RCC 7860 (cell line): ENCODE data around the gene AKAP10.
A peak's percentile ranks its signal among the peaks of the same experiment; 100 is the strongest.
"Not testable (repeated sequence)": the region's sequence is repeated elsewhere in the genome, so short reads cannot be mapped to it uniquely, and the experiment has no call there.

Source experiments
- DNase-seq: peaks from one replicate; pipeline ENCODE4 v3.0.0-alpha.2; 2015; ENCODE audit warnings: low spot score
- FAIRE-seq: peaks from 2 replicates; lab custom pipeline; 2012; peaks lifted over from hg19 to GRCh38; lab: Jason Lieb, UNC

AKAP10 gene

DNA sequence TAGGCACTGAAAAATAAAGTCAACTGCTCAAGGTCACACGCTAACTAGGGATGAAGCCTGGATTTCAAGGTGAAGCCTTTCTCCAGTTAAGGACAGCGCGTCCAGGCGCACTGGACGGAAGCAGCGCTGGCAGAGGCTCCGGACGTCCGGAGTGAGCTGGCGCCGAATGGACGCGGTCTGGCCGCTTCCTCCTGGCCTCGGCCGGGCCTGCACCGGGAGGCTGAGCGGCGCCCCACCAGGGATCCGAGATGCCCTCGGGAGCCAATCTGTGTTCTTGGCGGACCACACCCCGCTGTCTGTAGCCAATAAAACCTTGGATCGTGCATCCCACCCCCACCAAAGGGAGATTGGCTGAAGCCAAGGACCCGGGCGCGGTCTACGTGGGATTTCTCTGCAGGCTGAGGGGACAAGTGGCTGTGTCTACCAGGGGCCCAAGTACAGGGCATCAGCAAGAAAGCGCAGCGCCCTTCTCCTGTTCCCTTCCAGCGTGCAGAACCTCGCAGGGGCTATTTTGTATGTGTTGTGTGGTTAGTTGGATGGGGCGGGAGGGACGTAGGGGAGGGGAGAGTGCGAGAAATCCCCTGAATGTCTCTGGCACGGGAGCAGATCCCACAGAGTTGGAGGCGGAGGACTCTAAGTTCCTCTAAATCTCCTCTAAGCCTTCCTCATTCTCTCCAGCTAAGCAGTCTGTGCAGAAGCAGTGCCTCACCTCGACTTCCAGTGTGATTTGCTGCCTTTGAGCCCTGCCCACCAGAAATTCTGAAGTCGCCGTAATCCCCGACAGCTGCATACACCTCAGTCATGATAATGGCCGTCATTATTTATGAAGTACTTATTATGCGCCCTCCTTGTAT lies 2.5 kb upstream of the AKAP10 start:
- DNase-seq: no peak

DNA sequence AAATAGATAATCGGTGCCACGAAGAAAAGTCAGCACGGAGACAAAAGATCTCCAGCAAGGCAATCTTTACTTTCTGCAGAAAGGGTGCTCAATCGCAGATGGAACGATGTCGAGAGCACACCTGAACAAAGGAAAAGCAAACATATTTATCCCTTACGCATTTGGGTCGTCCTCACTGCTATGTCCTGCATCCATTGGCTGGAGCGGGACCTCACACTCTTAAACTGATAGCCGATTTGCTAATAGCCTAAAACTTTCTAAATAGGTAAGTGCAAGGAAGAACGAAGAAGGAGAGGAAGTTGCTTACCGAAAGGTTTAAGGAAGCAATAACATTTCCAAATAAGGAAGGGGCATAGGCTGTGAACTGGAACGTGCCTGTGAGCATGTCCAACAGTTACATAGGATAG lies 1.2 kb upstream of the AKAP10 start:
- DNase-seq: no peak
- FAIRE-seq: no peak

More for the DNA sequence above, 2.5 kb upstream of the AKAP10 start:
- no peak for FAIRE-seq

DNA sequence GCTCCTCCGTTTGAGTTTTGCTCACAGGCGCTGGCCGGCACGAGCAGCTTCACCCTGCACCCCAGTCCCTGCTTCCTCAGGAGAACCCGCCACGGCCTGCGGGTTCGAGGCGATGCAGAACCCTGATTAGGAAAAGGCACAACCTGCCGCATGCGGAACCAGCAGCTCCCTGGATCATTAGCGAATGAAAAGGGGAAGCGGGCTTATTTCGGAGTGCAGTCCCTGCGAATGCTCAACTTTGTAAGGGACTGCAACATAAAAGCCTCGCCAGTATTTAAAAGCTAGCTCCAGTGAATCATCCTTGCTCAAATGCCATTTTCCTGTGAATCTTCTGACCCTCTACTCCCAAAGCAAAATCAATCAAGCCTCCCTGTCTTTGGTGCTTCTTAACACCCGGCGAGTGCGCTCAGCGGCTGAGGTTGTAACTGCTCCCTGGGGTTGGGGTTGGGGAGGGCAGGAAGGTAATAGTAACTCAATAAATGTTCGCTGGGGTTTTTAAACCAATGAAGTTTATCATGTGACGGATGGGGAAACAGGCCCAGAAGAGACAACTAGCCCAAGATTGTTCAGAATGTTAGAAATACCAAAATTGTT lies 678 bp upstream of the AKAP10 start:
- FAIRE-seq (no peak), DNase-seq (no peak)

DNA sequence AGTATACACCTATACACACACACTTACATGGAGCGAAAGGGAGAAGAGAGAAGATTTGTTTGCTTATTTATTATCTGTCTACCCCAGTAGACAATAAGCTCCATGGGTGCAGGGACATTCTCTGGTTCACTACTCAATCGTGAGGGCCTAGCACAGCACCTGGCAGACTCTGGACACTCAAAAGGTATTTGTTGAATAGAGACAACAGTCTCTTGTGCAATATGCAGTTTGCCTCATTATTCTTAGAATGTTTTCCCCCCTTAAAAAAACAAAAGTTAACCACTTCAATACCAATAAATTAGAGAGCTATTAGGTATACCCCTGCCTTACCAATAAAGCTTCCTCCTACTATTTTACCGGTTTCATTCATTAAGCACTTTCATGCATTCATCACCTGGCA lies 2.0 kb downstream of the AKAP10 start:
- FAIRE-seq: no peak

DNA sequence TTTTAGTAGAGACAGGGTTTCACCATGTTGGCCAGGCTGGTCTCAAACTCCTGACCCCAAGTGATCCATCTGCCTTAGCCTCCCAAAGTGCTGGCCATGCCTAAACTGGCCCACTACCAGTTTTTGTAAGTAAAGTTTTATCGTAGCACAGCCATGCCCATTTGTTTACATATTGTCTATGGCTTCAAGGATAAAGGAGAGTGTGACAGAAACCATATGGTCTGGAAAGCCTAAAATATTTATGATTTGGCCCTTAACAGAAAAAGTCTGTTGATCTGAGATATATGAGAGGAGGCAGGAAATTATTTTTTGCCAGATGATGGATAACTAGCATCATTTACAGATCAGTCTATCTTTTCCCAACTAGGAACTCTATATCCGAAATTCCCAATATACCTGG lies 4.5 kb downstream of the AKAP10 start:
- DNase-seq: no peak
- FAIRE-seq: no peak

More for the DNA sequence above, 2.0 kb downstream of the AKAP10 start:
- DNase-seq: no peak

DNA sequence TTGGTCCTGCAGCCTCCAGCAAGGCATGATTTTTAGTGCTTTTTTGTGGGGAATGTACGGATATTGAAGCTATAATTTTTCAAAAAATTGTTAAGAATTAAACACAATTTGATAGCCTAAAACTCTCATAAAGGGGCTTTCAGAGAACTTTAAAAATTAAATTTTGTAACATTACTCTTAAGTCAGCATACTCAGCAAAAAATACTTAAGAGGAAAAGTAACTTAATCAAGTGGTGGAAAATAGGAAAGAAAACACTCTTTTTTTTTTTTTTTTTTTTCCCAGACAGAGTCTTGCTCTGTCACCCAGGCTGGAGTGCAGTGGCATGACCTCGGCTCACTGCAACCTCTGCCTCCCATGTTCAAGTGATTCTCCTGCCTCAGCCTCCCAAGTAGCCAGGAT lies 14.7 kb downstream of the AKAP10 start:
- FAIRE-seq, DNase-seq: not testable (repeated sequence)

DNA sequence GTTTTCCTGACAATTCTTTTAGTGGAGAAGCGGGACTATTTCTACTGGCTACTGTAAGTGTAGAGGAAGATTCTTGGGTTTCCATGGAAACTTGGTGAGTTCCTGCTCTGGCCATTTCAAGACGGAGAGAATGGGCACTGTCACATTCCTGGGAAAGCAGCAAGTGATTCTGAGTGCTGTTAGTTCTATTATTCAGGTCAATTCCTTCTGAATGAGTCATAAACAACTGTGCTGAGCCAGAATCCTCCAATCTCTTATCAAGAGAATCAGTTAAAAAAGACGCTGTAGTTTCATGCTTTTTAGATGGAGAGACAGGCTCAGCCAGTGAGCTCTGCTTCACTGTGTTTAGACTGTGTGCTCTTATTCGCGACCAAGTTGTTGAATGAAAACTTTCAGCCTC lies 19.6 kb downstream of the AKAP10 start:
- DNase-seq (peak; percentile 95), FAIRE-seq (peak; percentile 94)

DNA sequence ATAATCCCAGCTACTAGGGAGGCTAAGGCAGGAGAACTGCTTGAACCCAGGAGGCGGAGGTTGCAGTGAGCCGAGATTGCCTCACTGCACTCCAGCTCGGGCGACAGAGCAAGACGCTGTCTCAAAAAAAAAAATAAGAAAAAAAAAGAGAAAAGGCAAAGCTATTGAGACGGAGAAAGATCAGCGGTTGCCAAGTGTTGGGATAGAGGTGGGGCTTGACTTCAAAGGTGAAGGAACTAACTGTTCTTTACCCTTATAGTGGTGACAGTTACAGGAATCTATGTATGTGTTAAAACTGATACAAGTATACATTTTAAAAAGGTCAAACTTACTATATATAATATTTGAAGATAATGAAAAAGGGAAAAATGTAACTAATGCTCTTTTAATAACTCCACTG lies 22.5 kb downstream of the AKAP10 start:
- FAIRE-seq: no peak
- no peak for DNase-seq

DNA sequence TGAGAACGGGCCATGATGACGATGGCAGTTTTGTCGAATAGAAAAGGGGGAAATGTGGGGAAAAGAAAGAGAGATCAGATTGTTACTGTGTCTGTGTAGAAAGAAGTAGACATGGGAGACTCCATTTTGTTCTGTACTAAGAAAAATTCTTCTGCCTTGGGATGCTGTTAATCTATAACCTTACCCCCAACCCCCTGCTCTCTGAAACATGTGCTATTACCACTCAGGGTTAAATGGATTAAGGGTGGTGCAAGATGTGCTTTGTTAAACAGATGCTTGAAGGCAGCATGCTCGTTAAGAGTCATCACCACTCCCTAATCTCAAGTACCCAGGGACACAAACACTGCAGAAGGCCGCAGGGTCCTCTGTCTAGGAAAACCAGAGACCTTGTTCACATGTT lies 26.2 kb downstream of the AKAP10 start:
- DNase-seq, FAIRE-seq: not testable (repeated sequence)

DNA sequence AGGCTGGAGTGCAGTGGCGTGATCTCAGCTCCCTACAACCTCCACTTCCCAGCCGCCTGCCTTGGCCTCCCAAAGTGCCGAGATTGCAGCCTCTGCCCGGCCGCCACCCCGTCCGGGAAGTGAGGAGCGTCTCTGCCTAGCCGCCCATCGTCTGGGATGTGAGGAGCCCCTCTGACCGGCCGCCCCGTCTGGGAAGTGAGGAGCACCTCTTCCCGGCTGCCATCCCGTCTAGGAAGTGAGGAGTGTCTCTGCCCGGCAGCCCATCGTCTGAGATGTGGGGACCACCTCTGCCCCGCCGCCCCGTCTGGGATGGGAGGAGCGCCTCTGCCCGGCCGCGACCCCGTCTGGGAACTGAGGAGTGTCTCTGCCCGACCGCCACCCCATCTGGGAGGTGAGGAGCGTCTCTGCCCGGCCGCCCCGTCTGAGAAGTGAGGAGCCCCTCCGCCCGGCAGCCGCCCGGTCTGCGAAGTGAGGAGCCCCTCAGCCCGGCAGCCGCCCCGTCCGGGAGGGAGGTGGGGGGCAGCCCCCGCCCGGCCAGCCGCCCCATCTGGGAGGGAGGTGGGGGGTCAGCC lies 26.9 kb downstream of the AKAP10 start:
- not testable (repeated sequence) for FAIRE-seq, DNase-seq

DNA sequence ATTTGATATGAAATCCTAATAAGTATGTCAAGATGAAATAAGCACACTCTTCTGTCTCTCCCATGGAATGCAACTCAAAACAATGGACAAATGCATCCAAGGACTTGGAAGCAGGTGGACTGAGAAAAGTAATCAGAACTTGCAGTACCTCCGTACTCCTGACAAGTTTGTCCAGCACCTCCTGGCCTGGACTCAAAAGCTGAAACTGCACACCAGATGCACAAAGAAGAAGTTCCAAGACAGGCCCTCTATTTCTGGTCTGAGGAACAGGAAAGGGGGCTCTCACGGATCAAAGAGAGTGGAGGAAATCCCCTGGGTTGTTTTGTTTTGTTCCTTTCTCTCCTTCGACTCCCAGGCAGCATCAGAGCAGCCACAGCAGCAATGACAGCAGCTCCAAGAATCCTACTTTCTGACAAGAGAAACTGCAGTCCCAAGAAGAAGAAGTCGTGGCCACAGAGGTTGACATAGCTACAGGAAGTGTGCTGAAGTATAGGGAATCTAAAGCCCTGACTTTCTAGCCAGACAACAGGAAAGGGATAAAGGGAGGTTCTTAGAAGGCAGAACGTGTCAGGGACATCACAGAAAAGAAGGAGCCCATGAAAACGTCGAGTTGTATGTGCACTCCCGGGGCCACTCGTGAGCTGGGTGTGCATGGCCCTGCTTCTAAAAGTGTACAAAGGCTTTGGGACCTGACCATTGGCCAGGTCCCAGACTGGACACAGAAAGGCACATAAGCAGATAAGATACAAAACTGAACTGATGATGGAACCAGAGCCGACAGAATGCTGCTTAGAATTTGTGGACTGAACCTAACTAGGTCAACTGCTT lies 29.3 kb downstream of the AKAP10 start:
- FAIRE-seq (no peak), DNase-seq (no peak)

DNA sequence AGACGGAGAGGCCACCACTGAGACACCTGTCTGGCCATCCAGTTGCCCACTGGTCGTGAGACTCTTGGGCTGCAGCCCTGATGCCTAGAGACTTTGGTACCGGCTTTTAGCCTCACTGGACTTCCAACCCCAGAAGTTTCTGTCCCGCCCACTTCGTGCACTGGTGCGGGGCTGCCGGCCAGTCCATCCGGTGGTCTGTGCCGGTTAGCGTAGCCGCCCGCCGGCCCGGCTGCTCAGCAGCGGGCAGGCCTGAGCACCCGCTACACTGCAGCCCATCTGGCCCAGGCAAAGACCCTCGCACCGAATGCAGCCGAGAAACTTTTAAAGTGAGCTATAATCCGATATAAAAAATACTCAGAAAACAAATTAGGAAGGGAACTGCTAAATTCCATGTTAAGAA lies 30.7 kb downstream of the AKAP10 start:
- no peak for DNase-seq
- no peak for FAIRE-seq

DNA sequence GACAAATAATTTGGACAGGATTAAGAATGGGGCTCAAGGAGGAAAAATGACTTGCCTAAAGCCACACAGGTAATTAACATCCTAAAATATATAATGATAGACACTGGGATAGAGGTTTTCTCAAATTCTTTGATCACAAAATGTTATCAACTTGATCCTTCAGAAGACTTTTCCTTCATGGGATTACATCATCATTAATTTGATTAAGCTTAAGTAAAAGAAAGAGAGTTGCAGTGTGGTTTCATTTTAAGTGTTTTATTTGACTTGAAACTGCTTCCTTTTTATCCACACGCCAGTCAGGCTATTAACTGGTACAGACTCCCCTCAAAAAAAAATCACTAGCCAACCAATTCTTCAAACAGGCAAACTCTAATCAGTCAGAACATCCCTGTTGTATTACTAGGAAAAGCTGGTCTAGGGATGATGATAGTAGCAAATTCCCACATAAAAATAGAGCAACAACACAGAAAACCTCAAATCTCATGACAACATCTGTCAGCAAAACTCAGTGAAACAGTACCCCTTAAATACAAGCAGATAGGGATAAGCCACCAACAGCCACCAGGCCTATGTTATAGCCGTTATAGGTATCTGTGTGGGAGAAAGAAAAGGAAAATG lies 32.5 kb downstream of the AKAP10 start:
- FAIRE-seq (no peak), DNase-seq (no peak)

DNA sequence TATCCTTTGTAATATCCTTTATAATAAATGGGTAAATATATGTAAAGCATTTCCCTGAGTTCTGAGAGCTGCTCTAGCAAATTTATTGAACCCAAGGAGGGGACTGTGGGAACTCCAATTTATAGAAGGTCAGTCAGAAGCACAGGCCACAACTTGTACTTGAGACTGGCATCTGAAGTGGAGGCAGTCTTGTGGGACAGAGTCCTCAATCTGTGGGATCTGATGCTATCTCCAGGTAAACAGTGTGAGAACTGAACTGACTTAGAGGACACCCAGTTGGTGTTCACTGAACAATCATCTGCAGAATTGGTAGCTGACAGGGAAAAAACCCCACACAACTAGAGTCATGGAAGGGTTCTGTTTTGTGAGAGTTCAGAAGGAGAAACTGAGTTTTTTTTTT lies 34.0 kb downstream of the AKAP10 start:
- DNase-seq (no peak), FAIRE-seq (no peak)

DNA sequence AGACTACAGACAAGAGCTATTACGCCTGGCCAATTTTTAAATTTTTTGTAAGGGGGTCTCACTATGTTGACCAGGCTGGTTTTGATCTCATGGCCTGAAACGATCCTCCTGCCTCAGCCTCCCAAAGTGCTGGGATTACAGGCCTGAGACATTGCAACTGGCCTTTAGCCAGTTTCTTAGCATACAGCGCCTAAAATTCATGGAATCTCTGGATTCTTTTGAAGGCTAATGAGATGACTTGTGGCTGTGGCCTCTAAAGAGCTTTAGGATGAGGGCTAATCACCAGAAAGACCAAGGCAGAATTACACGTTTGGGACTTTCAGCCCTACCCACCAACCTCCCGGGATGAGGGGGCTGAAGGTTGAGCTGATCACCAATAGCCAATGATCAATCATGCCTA lies 34.6 kb downstream of the AKAP10 start:
- DNase-seq (no peak), FAIRE-seq (no peak)

DNA sequence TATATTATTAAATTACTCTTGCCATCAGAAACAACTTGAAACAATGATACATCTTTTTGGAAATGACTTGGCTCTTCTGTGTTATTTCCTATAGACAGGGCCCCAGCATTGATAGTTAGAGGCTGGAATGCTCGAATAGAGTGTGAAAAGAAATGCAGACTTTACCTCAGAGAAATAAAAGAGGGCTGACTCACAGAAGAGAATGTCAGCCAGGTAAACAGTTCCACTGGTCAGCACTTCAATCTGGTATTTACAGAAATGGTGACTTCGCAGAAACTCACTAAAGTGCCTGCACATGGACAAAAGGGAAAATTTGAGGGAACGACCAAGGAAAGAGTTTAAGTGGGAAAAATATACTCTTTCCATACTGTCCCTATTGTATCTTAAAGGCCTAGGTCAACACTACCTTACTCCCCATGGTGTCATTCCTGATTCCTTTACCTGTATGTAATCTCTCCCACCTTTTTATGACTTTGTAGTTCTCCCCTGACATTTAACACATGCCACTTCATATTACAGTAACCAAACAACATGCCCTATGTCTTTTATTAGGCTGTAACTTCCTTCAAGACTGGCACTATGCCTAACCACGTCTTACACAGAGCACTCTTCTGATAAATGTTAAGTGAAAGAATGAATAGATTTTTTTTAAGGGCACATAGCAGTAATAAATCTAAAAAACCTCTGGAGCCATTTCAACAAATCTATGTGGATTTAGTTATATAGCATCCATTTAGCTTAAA lies 36.7 kb downstream of the AKAP10 start:
- peak; percentile 22 for DNase-seq
- FAIRE-seq: no peak

DNA sequence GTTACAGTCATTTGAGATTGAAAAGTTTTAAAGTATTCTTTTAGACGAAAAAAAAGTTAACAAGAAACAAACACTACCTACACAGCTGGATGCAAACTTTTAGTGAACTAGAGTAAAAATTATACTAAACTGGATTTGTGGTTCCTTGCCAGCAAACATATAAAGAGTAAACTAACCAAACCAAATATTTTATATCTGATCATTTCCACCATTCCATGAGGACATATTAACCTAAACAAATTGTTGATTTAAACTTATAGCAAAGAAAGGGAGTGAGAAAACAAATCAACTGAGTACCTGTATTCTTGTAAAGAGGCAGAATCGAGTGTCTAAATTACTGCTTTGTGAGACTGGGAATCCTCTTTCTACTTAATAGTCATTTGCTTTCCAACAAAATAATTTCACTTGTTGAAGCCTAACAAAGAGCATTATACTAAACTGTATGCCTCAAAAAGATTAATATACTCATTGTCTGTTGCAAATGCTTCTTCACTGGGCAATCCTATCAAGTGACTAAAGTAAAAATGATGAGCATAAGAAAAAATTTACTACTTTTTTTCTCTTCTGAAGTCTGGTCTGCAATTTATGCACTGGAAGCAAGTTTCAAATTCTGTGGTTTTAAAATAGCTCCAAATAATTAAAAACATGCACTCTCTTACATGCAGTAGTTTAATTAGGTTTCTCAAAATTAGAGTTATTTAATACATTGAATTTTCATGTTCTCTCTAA lies 37.5 kb downstream of the AKAP10 start:
- no peak for FAIRE-seq
- DNase-seq: no peak

DNA sequence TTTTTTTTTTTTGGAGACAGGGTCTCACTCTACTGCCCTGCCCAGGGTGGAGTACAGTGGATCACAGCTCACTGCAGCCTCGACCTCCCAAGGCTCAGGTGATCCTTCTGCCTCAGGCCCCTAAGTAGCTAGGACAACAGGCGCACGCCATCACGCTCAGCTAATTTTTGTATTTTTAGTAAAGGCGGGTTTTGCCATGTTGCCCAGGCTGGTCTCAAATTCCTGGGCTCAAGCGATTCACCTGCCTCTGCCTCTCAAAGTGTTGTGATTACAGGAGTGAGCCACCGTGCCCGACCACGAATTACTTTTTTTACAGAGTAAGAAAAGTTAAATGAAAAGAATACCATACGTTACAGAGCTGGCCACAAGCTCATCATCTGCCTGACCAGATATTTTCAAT lies 38.9 kb downstream of the AKAP10 start:
- DNase-seq (no peak), FAIRE-seq (no peak)

DNA sequence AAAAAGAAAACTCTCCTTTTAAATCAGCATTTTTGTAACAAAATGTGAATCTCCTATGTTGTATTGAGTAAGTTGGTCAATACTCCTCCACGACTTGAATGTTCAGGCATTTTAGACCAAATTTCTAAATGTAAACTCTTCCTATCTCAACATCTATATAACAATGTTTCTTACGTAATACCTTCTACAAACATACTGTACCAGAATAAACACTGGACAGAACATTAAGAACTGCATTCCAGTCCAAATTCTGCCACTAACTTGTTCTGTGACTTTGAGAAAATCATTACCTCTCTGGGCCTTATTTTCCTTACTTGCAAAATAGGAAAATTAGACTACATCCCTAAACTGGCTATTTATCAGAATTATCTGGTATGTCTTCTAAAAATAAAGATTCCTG lies 40.1 kb downstream of the AKAP10 start:
- no peak for DNase-seq
- FAIRE-seq: no peak
